AG10803 (cell line): ENCODE measurements around the gene PTPN6.

ENCODE experiments used
- DNase-seq: peaks from one replicate; pipeline ENCODE4 v3.0.0; 2010; ENCODE audit warnings: low read depth
- H3K4me3 ChIP-seq: 2 replicates; pipeline ENCODE4 v1.5.1; 2011; ENCODE audit warnings: mild to moderate bottlenecking, low read length, control low read depth
- CTCF ChIP-seq: conservative IDR thresholded peaks from 2 replicates; pipeline ENCODE4 v1.5.1; 2011; ENCODE audit warnings: mild to moderate bottlenecking, low read length, control low read depth, inconsistent platforms

Gene PTPN6

GRCh38 chr12:6912164-6912935, 38.8 kb upstream of the PTPN6 start:
- no peak for TF ChIP-seq CTCF
- DNase-seq = no peak
- H3K4me3 ChIP-seq = no peak overlapping the region

GRCh38 chr12:6914246-6914946, 36.8 kb upstream of the PTPN6 start, which contains the start of gene ENO2:
Gene ENO2 (plus strand): TSS chr12:6914580. CDS start chr12:6915833, 1,253 bp downstream.
- peak within 1 kb of the TSS; percentile 70 for H3K4me3 ChIP-seq
- peak; percentile 61 for DNase-seq
- no peak for TF ChIP-seq CTCF

- no peak for TF ChIP-seq CTCF
- DNase-seq = no peak
- peak overlapping the region; percentile 70 for H3K4me3 ChIP-seq
Observed at GRCh38 chr12:6914947-6915788, 36.0 kb upstream of the PTPN6 start.

- H3K4me3 ChIP-seq = peak overlapping the region; percentile 70; the same call in 1 of the 2 replicates
- TF ChIP-seq CTCF = no peak
- DNase-seq = no peak
Observed at GRCh38 chr12:6915789-6916285, 35.3 kb upstream of the PTPN6 start.

- no peak for TF ChIP-seq CTCF
- no peak for DNase-seq
- H3K4me3 ChIP-seq = no peak overlapping the region
Observed at GRCh38 chr12:6916426-6917200, 34.5 kb upstream of the PTPN6 start.

GRCh38 chr12:6917491-6918231, 33.5 kb upstream of the PTPN6 start:
- DNase-seq = no peak
- no peak for TF ChIP-seq CTCF
- H3K4me3 ChIP-seq = no peak overlapping the region
